ENCODE measurements around the gene TRPM3. TPM values are rescaled to one million over a fixed set of nuclear protein-coding genes. Genes with fewer than 3 reads are reported as not detected.

The TRPM3 gene
- total RNA-seq, 1 experiment from 2014 or later = 0.26 TPM

DNA sequence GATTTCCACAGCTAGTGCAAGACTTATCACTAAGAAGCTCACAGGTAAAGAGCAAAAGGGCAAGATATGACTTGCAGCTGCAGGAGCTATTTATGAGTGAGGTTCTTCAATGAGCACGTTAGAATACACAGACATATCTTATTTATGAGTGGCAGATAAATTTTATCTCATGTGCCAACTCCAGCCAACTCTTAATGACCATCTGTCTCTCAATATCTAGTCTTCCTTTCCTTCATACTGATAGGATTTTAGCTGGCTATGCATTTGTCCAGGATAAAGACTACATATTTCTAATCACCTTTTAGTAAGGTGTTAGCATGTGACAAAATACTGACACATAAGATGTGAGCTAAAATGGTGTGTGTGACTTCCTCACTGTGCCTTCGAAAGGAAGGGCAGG is 304.5 kb downstream of the TRPM3 start:
- intact Hi-C loops (cut with micrococcal nuclease; ENCODE audit: unreplicated experiment) = no loop called here
- ChIA-PET CTCF (no interaction called here), POLR2A (ENCODE audit: unreplicated experiment) (no interaction called here)
- Histone ChIP-seq H3K4me1 (replicated peaks; ENCODE audit: insufficient read depth) (no peaks in the 10 kb centered on the region), H3K9me2 (ENCODE audit: insufficient read depth) (no peaks in the 10 kb centered on the region), H3K4me2 (no peak overlapping the region), H3K36me3 (ENCODE audit: low read depth) (no peaks in the 10 kb centered on the region), H3K79me2 (ENCODE audit: low read depth) (no peaks in the 10 kb centered on the region), H4K20me1 (ENCODE audit: insufficient read depth) (no peaks in the 10 kb centered on the region), H3F3A (ENCODE audit: insufficient read depth, low read depth) (no peaks in the 10 kb centered on the region), H3K9me3 (ENCODE audit: insufficient read depth, low read depth) (no peaks in the 10 kb centered on the region), H2AFZ (no peak overlapping the region), H3K27ac (no peak overlapping the region), H3K4me3 (no peak overlapping the region), H3K27me3 (ENCODE audit: insufficient read depth, low read depth) (no peaks in the 10 kb centered on the region)
- no TSS peak for BruUV-seq (replicated peaks)
- TF ChIP-seq EZH2 (IDR thresholded peaks at IDR 0.05; ENCODE audit: low read depth) = no peak
- TF ChIP-seq, protein P1, sequence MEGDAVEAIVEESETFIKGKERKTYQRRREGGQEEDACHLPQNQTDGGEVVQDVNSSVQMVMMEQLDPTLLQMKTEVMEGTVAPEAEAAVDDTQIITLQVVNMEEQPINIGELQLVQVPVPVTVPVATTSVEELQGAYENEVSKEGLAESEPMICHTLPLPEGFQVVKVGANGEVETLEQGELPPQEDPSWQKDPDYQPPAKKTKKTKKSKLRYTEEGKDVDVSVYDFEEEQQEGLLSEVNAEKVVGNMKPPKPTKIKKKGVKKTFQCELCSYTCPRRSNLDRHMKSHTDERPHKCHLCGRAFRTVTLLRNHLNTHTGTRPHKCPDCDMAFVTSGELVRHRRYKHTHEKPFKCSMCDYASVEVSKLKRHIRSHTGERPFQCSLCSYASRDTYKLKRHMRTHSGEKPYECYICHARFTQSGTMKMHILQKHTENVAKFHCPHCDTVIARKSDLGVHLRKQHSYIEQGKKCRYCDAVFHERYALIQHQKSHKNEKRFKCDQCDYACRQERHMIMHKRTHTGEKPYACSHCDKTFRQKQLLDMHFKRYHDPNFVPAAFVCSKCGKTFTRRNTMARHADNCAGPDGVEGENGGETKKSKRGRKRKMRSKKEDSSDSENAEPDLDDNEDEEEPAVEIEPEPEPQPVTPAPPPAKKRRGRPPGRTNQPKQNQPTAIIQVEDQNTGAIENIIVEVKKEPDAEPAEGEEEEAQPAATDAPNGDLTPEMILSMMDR (conservative IDR thresholded peaks at IDR 0.05) = no peak
- DNase-seq = no peak

DNA sequence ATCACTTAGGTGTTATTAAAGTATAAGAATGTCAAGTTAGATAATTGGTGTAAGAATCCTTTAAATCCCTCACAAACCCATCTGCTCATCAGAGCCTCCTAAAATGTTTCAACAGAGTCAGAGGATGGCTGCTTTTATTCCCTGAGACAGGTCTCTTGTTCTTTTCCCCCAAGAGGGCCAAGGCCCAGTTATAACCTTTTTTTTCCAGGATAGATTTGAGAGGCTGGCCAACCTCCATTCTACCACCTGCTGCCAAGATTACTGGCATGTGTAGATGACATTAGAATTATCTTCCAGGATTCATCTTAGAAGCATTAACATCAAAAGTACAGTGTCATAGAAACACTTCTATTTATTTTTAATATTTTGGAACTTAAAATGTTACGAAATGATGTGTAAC is 305.1 kb downstream of the TRPM3 start:
- intact Hi-C loops (cut with micrococcal nuclease; ENCODE audit: unreplicated experiment) = no loop called here
- Histone ChIP-seq H4K20me1 (ENCODE audit: insufficient read depth) (no peaks in the 10 kb centered on the region), H3K4me2 (no peak overlapping the region), H2AFZ (no peak overlapping the region), H3K27ac (no peak overlapping the region), H3K9me2 (ENCODE audit: insufficient read depth) (no peaks in the 10 kb centered on the region), H3K4me1 (replicated peaks; ENCODE audit: insufficient read depth) (no peaks in the 10 kb centered on the region), H3K79me2 (ENCODE audit: low read depth) (no peaks in the 10 kb centered on the region), H3K9me3 (ENCODE audit: insufficient read depth, low read depth) (no peaks in the 10 kb centered on the region), H3K27me3 (ENCODE audit: insufficient read depth, low read depth) (no peaks in the 10 kb centered on the region), H3F3A (ENCODE audit: insufficient read depth, low read depth) (no peaks in the 10 kb centered on the region), H3K4me3 (no peak overlapping the region), H3K36me3 (ENCODE audit: low read depth) (no peaks in the 10 kb centered on the region)
- ChIA-PET CTCF (no interaction called here), POLR2A (ENCODE audit: unreplicated experiment) (no interaction called here)
- DNase-seq = no peak
- no TSS peak for BruUV-seq (replicated peaks)
- no peak for TF ChIP-seq EZH2 (IDR thresholded peaks at IDR 0.05; ENCODE audit: low read depth)
- TF ChIP-seq, protein P1 (conservative IDR thresholded peaks at IDR 0.05) = no peak

DNA sequence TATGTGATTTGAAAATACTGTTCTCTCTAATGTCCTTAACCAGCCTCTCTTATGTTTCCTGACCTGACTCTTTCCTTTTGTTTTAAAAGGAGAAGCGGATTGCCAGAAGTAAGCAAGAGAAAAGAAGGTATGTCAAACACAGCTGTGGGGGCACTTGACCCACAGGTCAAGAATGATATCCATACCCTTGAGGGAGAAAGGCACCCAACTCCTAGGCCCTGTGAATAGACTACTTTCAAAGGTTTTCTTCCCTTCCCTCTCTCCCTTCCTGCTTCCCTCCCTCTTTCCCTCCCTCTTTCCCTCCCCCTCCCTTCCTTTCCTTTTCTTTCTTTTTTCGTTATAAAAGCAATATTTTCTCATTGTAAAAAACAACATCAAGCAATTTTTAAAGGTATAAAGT is 306.8 kb downstream of the TRPM3 start:
- no peak overlapping the region for H3K27ac ChIP-seq
- no peaks in the 10 kb centered on the region for H3K4me1 ChIP-seq (replicated peaks; ENCODE audit: insufficient read depth)
- no peaks in the 10 kb centered on the region for H4K20me1 ChIP-seq (ENCODE audit: insufficient read depth)
- no peaks in the 10 kb centered on the region for H3K36me3 ChIP-seq (ENCODE audit: low read depth)
- DNase-seq = no peak
- H3F3A ChIP-seq (ENCODE audit: insufficient read depth, low read depth) = no peaks in the 10 kb centered on the region
- ChIA-PET POLR2A (ENCODE audit: unreplicated experiment) (no interaction called here), CTCF (no interaction called here)
- H3K79me2 ChIP-seq (ENCODE audit: low read depth) = no peaks in the 10 kb centered on the region
- H3K27me3 ChIP-seq (ENCODE audit: insufficient read depth, low read depth) = no peaks in the 10 kb centered on the region
- H2AFZ ChIP-seq = no peak overlapping the region
- intact Hi-C loops (cut with micrococcal nuclease; ENCODE audit: unreplicated experiment) = no loop called here
- no peak overlapping the region for H3K4me3 ChIP-seq
- no peaks in the 10 kb centered on the region for H3K9me2 ChIP-seq (ENCODE audit: insufficient read depth)
- H3K9me3 ChIP-seq (ENCODE audit: insufficient read depth, low read depth) = no peaks in the 10 kb centered on the region
- BruUV-seq (replicated peaks) = no TSS peak
- H3K4me2 ChIP-seq = no peak overlapping the region
- TF ChIP-seq EZH2 (IDR thresholded peaks at IDR 0.05; ENCODE audit: low read depth) = no peak
- TF ChIP-seq, protein P1 (conservative IDR thresholded peaks at IDR 0.05) = no peak
